ENCODE results near the gene SDC3. TPM values are rescaled to one million over a fixed set of nuclear protein-coding genes. Genes with fewer than 3 reads are reported as not detected.

The SDC3 gene
- total RNA-seq, 1 experiment from 2014 or later, result 33.7 TPM

GRCh38 chr1:30955448-30956015, 47.0 kb upstream of the SDC3 start:
- no peak overlapping the region for H3K4me2 ChIP-seq
- TF ChIP-seq, protein P1, sequence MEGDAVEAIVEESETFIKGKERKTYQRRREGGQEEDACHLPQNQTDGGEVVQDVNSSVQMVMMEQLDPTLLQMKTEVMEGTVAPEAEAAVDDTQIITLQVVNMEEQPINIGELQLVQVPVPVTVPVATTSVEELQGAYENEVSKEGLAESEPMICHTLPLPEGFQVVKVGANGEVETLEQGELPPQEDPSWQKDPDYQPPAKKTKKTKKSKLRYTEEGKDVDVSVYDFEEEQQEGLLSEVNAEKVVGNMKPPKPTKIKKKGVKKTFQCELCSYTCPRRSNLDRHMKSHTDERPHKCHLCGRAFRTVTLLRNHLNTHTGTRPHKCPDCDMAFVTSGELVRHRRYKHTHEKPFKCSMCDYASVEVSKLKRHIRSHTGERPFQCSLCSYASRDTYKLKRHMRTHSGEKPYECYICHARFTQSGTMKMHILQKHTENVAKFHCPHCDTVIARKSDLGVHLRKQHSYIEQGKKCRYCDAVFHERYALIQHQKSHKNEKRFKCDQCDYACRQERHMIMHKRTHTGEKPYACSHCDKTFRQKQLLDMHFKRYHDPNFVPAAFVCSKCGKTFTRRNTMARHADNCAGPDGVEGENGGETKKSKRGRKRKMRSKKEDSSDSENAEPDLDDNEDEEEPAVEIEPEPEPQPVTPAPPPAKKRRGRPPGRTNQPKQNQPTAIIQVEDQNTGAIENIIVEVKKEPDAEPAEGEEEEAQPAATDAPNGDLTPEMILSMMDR (conservative IDR thresholded peaks at IDR 0.05), result no peak
- TF ChIP-seq EZH2 (IDR thresholded peaks at IDR 0.05; ENCODE audit: low read depth), result no peak
- POLR2A ChIA-PET (ENCODE audit: unreplicated experiment), result no interaction called here

GRCh38 chr1:30953685-30954084, 45.1 kb upstream of the SDC3 start:
- no peak overlapping the region for H3K27ac ChIP-seq
- H3K4me3 ChIP-seq, result no peak overlapping the region
- ChIA-PET CTCF (no interaction called here), POLR2A (ENCODE audit: unreplicated experiment) (no interaction called here)
- H3K79me2 ChIP-seq (ENCODE audit: low read depth), result peaks cover 21% of the 10 kb centered on the region
- peaks cover 1% of the 10 kb centered on the region; the same call in 1 of the 2 replicates for H3F3A ChIP-seq (ENCODE audit: insufficient read depth, low read depth)
- H3K4me1 ChIP-seq (replicated peaks; ENCODE audit: insufficient read depth), result no peaks in the 10 kb centered on the region
- intact Hi-C loops (cut with micrococcal nuclease; ENCODE audit: unreplicated experiment), result no loop called here
- H3K9me3 ChIP-seq (ENCODE audit: insufficient read depth, low read depth), result no peaks in the 10 kb centered on the region
- no peaks in the 10 kb centered on the region for H3K9me2 ChIP-seq (ENCODE audit: insufficient read depth)
- H3K36me3 ChIP-seq (ENCODE audit: low read depth), result peaks cover 8% of the 10 kb centered on the region; the same call in 1 of the 2 replicates
- H4K20me1 ChIP-seq (ENCODE audit: insufficient read depth), result peaks cover 45% of the 10 kb centered on the region
- no peak for TF ChIP-seq EZH2 (IDR thresholded peaks at IDR 0.05; ENCODE audit: low read depth)
- TF ChIP-seq, protein P1 (conservative IDR thresholded peaks at IDR 0.05), result no peak
- no peak overlapping the region for H3K4me2 ChIP-seq
- no peak for DNase-seq
- no TSS peak for BruUV-seq (replicated peaks)
- no peak overlapping the region for H2AFZ ChIP-seq
- H3K27me3 ChIP-seq (ENCODE audit: insufficient read depth, low read depth), result no peaks in the 10 kb centered on the region

More at GRCh38 chr1:30955448-30956015, 47.0 kb upstream of the SDC3 start:
- no peak overlapping the region for H2AFZ ChIP-seq
- H3K27ac ChIP-seq, result no peak overlapping the region
- no peaks in the 10 kb centered on the region for H3K4me1 ChIP-seq (replicated peaks; ENCODE audit: insufficient read depth)
- H4K20me1 ChIP-seq (ENCODE audit: insufficient read depth), result peaks cover 63% of the 10 kb centered on the region
- no peaks in the 10 kb centered on the region for H3K9me3 ChIP-seq (ENCODE audit: insufficient read depth, low read depth)
- CTCF ChIA-PET, result no interaction called here
- DNase-seq, result no peak
- peaks cover 21% of the 10 kb centered on the region for H3K79me2 ChIP-seq (ENCODE audit: low read depth)
- BruUV-seq (replicated peaks), result no TSS peak
- H3K4me3 ChIP-seq, result no peak overlapping the region
- H3K9me2 ChIP-seq (ENCODE audit: insufficient read depth), result no peaks in the 10 kb centered on the region
- intact Hi-C loops (cut with micrococcal nuclease; ENCODE audit: unreplicated experiment), result no loop called here
- H3K27me3 ChIP-seq (ENCODE audit: insufficient read depth, low read depth), result no peaks in the 10 kb centered on the region
- H3K36me3 ChIP-seq (ENCODE audit: low read depth), result peaks cover 14% of the 10 kb centered on the region; the same call in 1 of the 2 replicates
- H3F3A ChIP-seq (ENCODE audit: insufficient read depth, low read depth), result peaks cover 8% of the 10 kb centered on the region; the same call in 1 of the 2 replicates

DNA sequence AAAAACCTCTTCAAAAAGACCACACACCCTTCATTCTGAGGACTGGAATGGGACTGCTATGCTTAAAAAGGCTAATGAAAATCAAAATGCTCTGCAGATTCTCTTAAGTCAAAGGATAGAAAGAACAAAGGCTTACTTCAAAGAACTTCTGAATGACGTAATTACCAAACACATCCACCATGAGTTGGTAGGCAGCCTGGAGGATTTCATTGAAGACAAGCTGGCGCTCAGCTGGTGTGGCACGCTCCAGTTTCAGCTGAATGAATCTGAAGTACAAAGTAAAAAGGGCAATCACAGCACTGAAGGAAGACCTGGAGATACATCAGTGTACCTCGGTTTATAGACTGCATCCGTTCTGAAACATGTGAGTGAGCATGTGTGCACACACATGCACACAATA, 43.5 kb upstream of the SDC3 start:
- BruUV-seq (replicated peaks), result no TSS peak
- POLR2A ChIA-PET (ENCODE audit: unreplicated experiment), result no interaction called here
- H3K79me2 ChIP-seq (ENCODE audit: low read depth), result peaks cover 12% of the 10 kb centered on the region
- peaks cover 4% of the 10 kb centered on the region; the same call in 1 of the 2 replicates for H3F3A ChIP-seq (ENCODE audit: insufficient read depth, low read depth)
- no peak overlapping the region for H3K4me3 ChIP-seq
- H3K9me2 ChIP-seq (ENCODE audit: insufficient read depth), result no peaks in the 10 kb centered on the region
- CTCF ChIA-PET, result interaction anchor here (0.6 kb wide), 1 partner anchor 240 kb away, joined by 4 read pairs; no protein-coding TSS in a partner anchor
- H3K36me3 ChIP-seq (ENCODE audit: low read depth), result peaks cover 8% of the 10 kb centered on the region; the same call in 1 of the 2 replicates
- H4K20me1 ChIP-seq (ENCODE audit: insufficient read depth), result peaks cover 29% of the 10 kb centered on the region
- H3K27me3 ChIP-seq (ENCODE audit: insufficient read depth, low read depth), result no peaks in the 10 kb centered on the region
- intact Hi-C loops (cut with micrococcal nuclease; ENCODE audit: unreplicated experiment), result no loop called here
- no peak for TF ChIP-seq EZH2 (IDR thresholded peaks at IDR 0.05; ENCODE audit: low read depth)
- TF ChIP-seq, protein P1 (conservative IDR thresholded peaks at IDR 0.05), result no peak
- H3K4me2 ChIP-seq, result no peak overlapping the region
- no peak for DNase-seq
- no peaks in the 10 kb centered on the region for H3K9me3 ChIP-seq (ENCODE audit: insufficient read depth, low read depth)
- H2AFZ ChIP-seq, result no peak overlapping the region
- H3K4me1 ChIP-seq (replicated peaks; ENCODE audit: insufficient read depth), result no peaks in the 10 kb centered on the region
- no peak overlapping the region for H3K27ac ChIP-seq

Data from PC-9 (cell line).